WERI-Rb-1 (cell line): ENCODE results near the gene COPZ1.

Source experiments
- DNase-seq: peaks from one replicate; pipeline ENCODE4 v3.0.0-alpha.2; 2020
- H3K27ac ChIP-seq: fragments of 250-450 bp; sonication (Bioruptor Pico); 2 replicates; pipeline ENCODE4 v1.5.1; 2020; ENCODE audit warnings: mild to moderate bottlenecking, moderate library complexity
- H3K27me3 ChIP-seq: fragments of 250-450 bp; sonication (Bioruptor Pico); 2 replicates; pipeline ENCODE4 v1.5.1; 2021; ENCODE audit warnings: mild to moderate bottlenecking, low read depth, moderate library complexity; ENCODE audit not compliant: insufficient read depth, severe bottlenecking
- H3K36me3 ChIP-seq: fragments of 250-450 bp; sonication (Bioruptor Pico); 2 replicates; pipeline ENCODE4 v1.5.1; 2020; ENCODE audit warnings: mild to moderate bottlenecking, moderate library complexity
- H3K4me3 ChIP-seq: 2 replicates; pipeline ENCODE4 v1.5.1; 2011; ENCODE audit warnings: low read depth, mild to moderate bottlenecking, control low read depth, low read length
- H3K9me3 ChIP-seq: fragments of 250-450 bp; sonication (Bioruptor Pico); 2 replicates; pipeline ENCODE4 v1.5.1; 2021; ENCODE audit warnings: mild to moderate bottlenecking, moderate library complexity; ENCODE audit not compliant: severe bottlenecking
- TF ChIP-seq, protein P1 (sequence below): IDR thresholded peaks from 2 replicates; pipeline ENCODE4 v1.5.1; 2011; ENCODE audit warnings: low read depth, mild to moderate bottlenecking, control low read depth, inconsistent platforms, low read length

COPZ1 gene

DNA sequence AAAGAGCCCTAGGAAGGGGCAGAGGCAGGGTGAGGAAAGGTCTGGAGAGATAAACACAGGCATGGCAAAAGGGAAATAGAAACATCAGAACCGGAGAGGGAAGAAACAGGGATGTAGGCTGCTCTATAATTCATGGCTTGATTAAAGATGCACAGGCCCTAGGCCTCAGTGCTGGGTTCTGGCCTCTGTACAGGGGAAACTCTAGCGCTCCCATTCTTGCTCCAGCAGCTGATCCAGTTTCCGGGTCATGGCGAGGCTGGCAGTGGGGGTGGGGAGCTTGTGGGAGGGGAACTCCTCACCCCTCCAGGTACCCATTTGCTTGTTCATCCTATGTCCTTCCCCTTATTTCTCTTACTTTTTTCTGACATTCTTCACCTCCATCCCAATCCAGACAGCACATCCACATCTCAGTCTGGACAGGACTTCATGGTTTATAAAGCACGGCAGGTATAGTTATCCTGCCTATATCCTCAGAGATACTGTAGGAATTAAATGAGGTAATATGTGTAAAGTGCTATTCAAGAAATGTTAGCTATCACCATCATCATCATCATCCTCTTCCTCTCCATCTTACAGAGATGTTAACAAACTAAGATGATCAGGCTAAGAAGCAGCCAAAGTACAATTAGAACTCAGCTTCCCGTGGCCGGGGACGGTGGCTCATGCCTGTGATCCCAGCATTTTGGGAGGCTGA is 47.3 kb downstream of the COPZ1 start:
- no peak for DNase-seq
- H3K27ac ChIP-seq = no peak overlapping the region
- no peaks in the 10 kb centered on the region for H3K9me3 ChIP-seq
- H3K36me3 ChIP-seq = peaks cover 83% of the 10 kb centered on the region
- H3K4me3 ChIP-seq = no peak overlapping the region
- TF ChIP-seq, protein P1, sequence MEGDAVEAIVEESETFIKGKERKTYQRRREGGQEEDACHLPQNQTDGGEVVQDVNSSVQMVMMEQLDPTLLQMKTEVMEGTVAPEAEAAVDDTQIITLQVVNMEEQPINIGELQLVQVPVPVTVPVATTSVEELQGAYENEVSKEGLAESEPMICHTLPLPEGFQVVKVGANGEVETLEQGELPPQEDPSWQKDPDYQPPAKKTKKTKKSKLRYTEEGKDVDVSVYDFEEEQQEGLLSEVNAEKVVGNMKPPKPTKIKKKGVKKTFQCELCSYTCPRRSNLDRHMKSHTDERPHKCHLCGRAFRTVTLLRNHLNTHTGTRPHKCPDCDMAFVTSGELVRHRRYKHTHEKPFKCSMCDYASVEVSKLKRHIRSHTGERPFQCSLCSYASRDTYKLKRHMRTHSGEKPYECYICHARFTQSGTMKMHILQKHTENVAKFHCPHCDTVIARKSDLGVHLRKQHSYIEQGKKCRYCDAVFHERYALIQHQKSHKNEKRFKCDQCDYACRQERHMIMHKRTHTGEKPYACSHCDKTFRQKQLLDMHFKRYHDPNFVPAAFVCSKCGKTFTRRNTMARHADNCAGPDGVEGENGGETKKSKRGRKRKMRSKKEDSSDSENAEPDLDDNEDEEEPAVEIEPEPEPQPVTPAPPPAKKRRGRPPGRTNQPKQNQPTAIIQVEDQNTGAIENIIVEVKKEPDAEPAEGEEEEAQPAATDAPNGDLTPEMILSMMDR = no peak
- no peaks in the 10 kb centered on the region for H3K27me3 ChIP-seq

- H3K4me3 ChIP-seq = no peak overlapping the region
- H3K36me3 ChIP-seq = peaks cover 97% of the 10 kb centered on the region
- DNase-seq = no peak
- no peak overlapping the region for H3K27ac ChIP-seq
- no peaks in the 10 kb centered on the region for H3K27me3 ChIP-seq
- TF ChIP-seq, protein P1 = no peak
- H3K9me3 ChIP-seq = no peaks in the 10 kb centered on the region
These were observed 49.0 kb downstream of the COPZ1 start for GRCh38 chr12:54373649-54374561.

- Histone ChIP-seq H3K27me3 (no peaks in the 10 kb centered on the region), H3K9me3 (no peaks in the 10 kb centered on the region), H3K4me3 (no peak overlapping the region), H3K27ac (no peak overlapping the region), H3K36me3 (peaks cover 94% of the 10 kb centered on the region)
- TF ChIP-seq, protein P1 = no peak
- no peak for DNase-seq
These were observed 49.8 kb downstream of the COPZ1 start for GRCh38 chr12:54374562-54375258.

- Histone ChIP-seq H3K4me3 (no peak overlapping the region), H3K9me3 (no peaks in the 10 kb centered on the region), H3K27me3 (no peaks in the 10 kb centered on the region), H3K36me3 (peaks cover 97% of the 10 kb centered on the region), H3K27ac (no peak overlapping the region)
- DNase-seq = no peak
- TF ChIP-seq, protein P1 = no peak
These were observed 50.3 kb downstream of the COPZ1 start for GRCh38 chr12:54375259-54375579.

GRCh38 chr12:54376596-54376995 is 51.7 kb downstream of the COPZ1 start:
- no peak for DNase-seq
- Histone ChIP-seq H3K27ac (no peak overlapping the region), H3K4me3 (no peak overlapping the region), H3K36me3 (peaks cover 97% of the 10 kb centered on the region), H3K27me3 (no peaks in the 10 kb centered on the region), H3K9me3 (no peaks in the 10 kb centered on the region)
- TF ChIP-seq, protein P1 = no peak
